Measurements from ENCODE around the gene NAE1. TPM values are rescaled to one million over a fixed set of nuclear protein-coding genes. Genes with fewer than 3 reads are reported as not detected.

Gene NAE1
- total RNA-seq, 1 experiment from 2014 or later: 70.7 TPM

GRCh38 chr16:66856184-66856730, 25.5 kb upstream of the NAE1 start:
- Histone ChIP-seq H3K9me3 (ENCODE audit: control insufficient read depth, insufficient read depth, low read depth, low read length) (no peaks in the 10 kb centered on the region), H3K27me3 (ENCODE audit: control insufficient read depth, insufficient read depth, low read length) (no peaks in the 10 kb centered on the region), H3K36me3 (ENCODE audit: control insufficient read depth, insufficient read depth, low read length) (no peaks in the 10 kb centered on the region), H3K4me3 (ENCODE audit: low read depth in 2 of 2, low read length in 2 of 2) (no peak overlapping the region), H3K4me1 (ENCODE audit: control insufficient read depth, insufficient read depth, low read length) (no peaks in the 10 kb centered on the region), H3K27ac (ENCODE audit: low read length) (no peak overlapping the region)
- no peak for DNase-seq (ENCODE audit: low read depth, low spot score)
- in situ Hi-C loops (cut with HindIII; ENCODE audit: low pct_unique_long_range_greater_than_20kb, low sequenced_read_pairs): no loop called here
- no peak for ATAC-seq
- intact Hi-C loops (cut with micrococcal nuclease; ENCODE audit: unreplicated experiment): no loop called here
- ChIA-PET POLR2A (no interaction called here), CTCF (interaction anchor here (1.3 kb wide), 1 partner anchor 12 kb away, joined by 7 read pairs; no protein-coding TSS in a partner anchor)
- no TSS peak for BruUV-seq (replicated peaks)
- TF ChIP-seq REST (IDR thresholded peaks at IDR 0.05; ENCODE audit: insufficient read depth in 1 of 2, low read depth in 2 of 2, low read length in 1 of 2) (no peak), TCF7L2 (IDR thresholded peaks at IDR 0.05; ENCODE audit: low read depth, low read length) (no peak), SIN3A (IDR thresholded peaks at IDR 0.05; ENCODE audit: borderline replicate concordance, insufficient read depth, low read depth, low read length) (no peak), CTCF (IDR thresholded peaks at IDR 0.05) (no peak), POLR2AphosphoS5 (IDR thresholded peaks at IDR 0.05; ENCODE audit: low read depth, low read length) (no peak)

- intact Hi-C loops (cut with micrococcal nuclease; ENCODE audit: unreplicated experiment): no loop called here
- no peak overlapping the region for H3K27ac ChIP-seq (ENCODE audit: low read length)
- H3K4me3 ChIP-seq (ENCODE audit: low read depth in 2 of 2, low read length in 2 of 2): no peak overlapping the region
- no peaks in the 10 kb centered on the region for H3K27me3 ChIP-seq (ENCODE audit: control insufficient read depth, insufficient read depth, low read length)
- DNase-seq (ENCODE audit: low read depth, low spot score) (no peak), ATAC-seq (no peak)
- ChIA-PET POLR2A (no interaction called here), CTCF (no interaction called here)
- TF ChIP-seq REST (IDR thresholded peaks at IDR 0.05; ENCODE audit: insufficient read depth in 1 of 2, low read depth in 2 of 2, low read length in 1 of 2) (no peak), SIN3A (IDR thresholded peaks at IDR 0.05; ENCODE audit: borderline replicate concordance, insufficient read depth, low read depth, low read length) (no peak), CTCF (IDR thresholded peaks at IDR 0.05) (no peak), POLR2AphosphoS5 (IDR thresholded peaks at IDR 0.05; ENCODE audit: low read depth, low read length) (no peak), TCF7L2 (IDR thresholded peaks at IDR 0.05; ENCODE audit: low read depth, low read length) (no peak)
- no peaks in the 10 kb centered on the region for H3K36me3 ChIP-seq (ENCODE audit: control insufficient read depth, insufficient read depth, low read length)
- H3K9me3 ChIP-seq (ENCODE audit: control insufficient read depth, insufficient read depth, low read depth, low read length): no peaks in the 10 kb centered on the region
- BruUV-seq (replicated peaks): no TSS peak
- in situ Hi-C loops (cut with HindIII; ENCODE audit: low pct_unique_long_range_greater_than_20kb, low sequenced_read_pairs): no loop called here
- no peaks in the 10 kb centered on the region for H3K4me1 ChIP-seq (ENCODE audit: control insufficient read depth, insufficient read depth, low read length)
Observed at GRCh38 chr16:66853261-66854139, 22.7 kb upstream of the NAE1 start.
